Nucleus accumbens (tissue), 56 donors: ENCODE data around the gene HDGFL3.
"Not testable (repeated sequence)": the region's sequence is repeated elsewhere in the genome, so short reads cannot be mapped to it uniquely, and the experiment has no call there.

ENCODE experiments used
- DNase-seq, 56 donors: peaks; one replicate each; lab custom pipeline; 2025; lab: John Stamatoyannopoulos, UW

HDGFL3 gene

DNA sequence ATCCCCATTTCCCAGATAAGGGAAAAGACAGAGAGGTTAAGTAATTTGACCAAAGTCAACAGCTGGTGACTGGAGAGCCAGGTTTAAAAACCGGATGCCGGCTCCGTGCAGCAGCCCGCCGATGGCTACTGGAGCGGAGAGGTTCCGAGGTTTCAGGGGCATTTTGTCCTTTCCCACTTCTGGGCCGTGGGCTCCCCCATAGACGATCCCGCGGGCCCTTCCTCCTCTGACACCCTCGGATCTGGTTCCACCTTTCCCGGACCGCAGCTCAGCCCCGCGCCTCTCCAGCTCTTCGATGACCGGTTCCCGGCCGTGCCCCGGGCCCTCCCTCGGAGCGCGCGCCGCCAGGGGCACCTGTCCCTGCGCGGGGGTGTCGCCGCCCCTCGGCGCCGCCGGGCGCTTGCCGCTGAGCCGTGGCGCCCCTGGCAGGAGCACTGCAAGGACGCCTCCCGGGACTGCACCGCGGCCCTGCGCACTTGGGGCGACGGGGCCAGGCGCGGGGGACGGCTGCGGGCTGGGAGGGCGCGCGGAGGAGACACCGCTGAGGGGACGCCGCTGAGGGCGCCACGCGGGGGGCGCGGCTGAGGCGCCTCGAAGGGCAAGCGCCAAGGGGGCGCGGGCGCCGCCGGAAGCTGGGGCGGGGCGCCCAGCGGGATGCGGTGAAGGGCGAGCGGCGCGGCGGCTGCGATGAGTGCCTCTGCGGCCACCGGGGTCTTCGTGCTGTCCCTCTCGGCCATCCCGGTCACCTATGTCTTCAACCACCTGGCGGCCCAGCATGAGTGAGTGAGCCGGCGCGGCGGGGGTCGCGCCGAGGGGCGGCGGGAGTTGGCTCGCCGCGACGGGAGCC, 100.4 kb downstream of the HDGFL3 start, which contains the start of gene TM6SF1:
Gene TM6SF1, plus strand, starts transcription at position 652 of the 847 bp plus-strand sequence. Its CDS starts 36 bp downstream, at position 688.
- peak in 3 of 56 donors; percentile 2 to 12 (median 6) for DNase-seq

DNA sequence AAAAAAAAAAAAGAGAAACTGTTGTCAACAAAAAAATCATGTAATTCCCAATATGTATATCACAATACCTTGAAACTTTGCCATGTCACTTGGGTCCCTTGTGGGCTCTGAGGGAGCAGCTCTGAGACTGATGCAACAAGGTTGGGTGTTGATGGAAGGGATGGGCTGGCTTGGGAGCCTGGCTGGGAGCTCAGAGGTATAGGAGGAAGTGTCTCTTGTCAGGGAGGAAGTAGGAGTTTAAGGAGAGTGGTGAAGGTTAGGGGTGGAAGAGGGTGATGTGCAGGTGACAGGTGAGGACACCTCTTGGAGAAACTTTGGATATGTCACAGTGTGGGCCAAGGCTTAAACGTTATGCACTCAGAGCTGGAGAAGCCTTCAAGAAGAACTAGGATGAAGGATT, 102.2 kb downstream of the HDGFL3 start:
- no peak for DNase-seq

GRCh38 chr15:83104141-83104540, 103.5 kb downstream of the HDGFL3 start:
- no peak for DNase-seq

DNA sequence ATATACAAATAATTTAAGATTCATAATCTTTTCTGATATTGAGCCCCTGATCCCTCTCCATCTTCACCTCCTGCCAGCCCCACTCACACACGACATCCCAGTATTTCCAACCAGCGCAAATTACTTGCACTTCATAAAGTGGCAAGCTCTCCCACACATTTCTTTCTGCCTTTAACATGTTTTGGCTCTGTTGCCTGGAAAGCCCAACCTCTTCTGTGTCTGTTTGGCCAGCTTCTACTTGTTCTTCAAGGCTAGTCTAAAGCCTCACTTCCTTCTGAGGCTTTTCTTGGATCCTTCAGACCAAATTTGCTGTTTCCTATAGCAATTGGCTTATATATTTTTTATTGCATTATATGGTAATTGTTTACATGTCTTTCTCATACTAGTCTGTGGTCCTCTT, 105.3 kb downstream of the HDGFL3 start:
- no peak for DNase-seq

- DNase-seq, result peak in 2 of 56 donors; percentile 3 to 12
These were observed 107.5 kb downstream of the HDGFL3 start for GRCh38 chr15:83100097-83100646.

- DNase-seq, result no peak
These were observed 108.3 kb downstream of the HDGFL3 start for GRCh38 chr15:83099290-83099689.

- no peak for DNase-seq
These were observed 109.5 kb downstream of the HDGFL3 start for GRCh38 chr15:83098079-83098478.

GRCh38 chr15:83094583-83094982, 113.0 kb downstream of the HDGFL3 start:
- no peak for DNase-seq

GRCh38 chr15:83092309-83092976, 115.2 kb downstream of the HDGFL3 start:
- DNase-seq, result peak in 11 of 56 donors; percentile 3 to 46 (median 13)

- DNase-seq, result not testable (repeated sequence)
These were observed 115.7 kb downstream of the HDGFL3 start for GRCh38 chr15:83091965-83092308.

- DNase-seq, result no peak
These were observed 117.2 kb downstream of the HDGFL3 start for GRCh38 chr15:83090465-83090864.

DNA sequence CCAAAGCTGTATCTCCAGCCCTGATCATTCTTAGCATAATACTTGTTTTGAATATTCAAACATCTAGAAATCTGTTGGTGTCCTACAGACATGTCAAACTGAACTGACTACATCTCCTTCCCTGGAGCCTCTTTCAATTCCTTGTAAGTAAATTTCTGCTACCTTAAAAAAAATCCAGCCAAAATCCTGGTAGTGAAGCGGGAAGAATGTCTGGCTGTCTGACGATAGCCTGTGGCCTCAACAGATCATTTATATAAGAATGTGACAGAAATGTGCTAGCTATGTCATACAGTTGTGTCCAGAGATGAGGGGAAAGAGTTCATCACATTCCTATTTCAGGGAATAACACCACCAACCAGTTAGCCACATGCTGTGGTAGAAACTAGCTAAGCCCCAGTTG, 118.7 kb downstream of the HDGFL3 start:
- DNase-seq, result no peak

DNA sequence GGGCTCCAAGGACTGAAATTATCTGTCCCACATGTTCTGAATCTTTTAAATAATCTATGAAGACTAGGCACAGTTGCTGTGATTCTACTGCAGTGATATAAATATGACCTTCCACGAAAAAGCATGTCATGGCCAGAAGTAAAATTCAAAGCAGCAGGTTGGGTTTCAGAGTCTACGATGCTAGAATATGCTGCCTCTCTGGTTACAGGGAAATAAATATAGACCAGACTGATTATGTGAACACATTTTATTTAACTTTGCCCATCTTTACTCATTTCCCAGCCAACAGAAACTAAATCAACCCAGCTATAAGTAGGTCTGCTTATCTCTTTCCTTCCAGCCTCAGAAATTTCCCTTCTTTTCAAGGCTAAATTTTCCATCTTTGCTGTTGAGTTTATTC, 120.0 kb downstream of the HDGFL3 start:
- no peak for DNase-seq

- DNase-seq, result not testable (repeated sequence)
These were observed 121.6 kb downstream of the HDGFL3 start for GRCh38 chr15:83085864-83086552.

GRCh38 chr15:83085461-83085860, 122.2 kb downstream of the HDGFL3 start:
- not testable (repeated sequence) for DNase-seq

DNA sequence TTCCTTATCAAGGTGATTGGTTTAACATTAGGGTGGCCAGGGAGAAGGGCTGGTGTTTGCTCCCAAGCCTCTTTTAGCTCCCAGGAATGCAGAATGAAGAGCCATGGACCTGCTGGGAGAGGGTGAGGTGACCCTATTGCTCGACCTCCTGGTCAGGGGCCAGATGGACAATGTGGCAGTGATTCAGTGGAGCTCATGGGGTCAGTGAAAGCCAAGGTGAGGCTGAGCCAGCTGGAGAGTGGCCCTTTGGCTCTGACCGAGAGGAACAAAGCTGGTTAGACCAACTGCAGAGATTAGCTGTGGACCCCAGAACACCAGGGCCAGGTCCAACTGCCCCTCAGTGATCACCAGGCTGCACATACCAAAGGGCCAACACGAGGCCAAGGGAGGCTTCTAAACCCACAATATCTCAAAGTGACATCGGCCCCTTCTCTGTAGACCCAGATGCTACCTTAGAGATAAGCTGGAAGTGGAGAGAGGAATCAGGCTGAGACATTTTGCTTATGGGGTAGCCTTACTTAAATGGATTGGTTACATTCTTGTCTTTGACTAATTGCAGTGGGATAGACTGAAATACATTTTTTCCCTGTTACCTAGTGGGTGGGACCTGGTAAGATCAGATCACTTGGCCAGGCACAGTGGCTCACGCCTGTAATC, 124.8 kb downstream of the HDGFL3 start:
- no peak for DNase-seq

DNA sequence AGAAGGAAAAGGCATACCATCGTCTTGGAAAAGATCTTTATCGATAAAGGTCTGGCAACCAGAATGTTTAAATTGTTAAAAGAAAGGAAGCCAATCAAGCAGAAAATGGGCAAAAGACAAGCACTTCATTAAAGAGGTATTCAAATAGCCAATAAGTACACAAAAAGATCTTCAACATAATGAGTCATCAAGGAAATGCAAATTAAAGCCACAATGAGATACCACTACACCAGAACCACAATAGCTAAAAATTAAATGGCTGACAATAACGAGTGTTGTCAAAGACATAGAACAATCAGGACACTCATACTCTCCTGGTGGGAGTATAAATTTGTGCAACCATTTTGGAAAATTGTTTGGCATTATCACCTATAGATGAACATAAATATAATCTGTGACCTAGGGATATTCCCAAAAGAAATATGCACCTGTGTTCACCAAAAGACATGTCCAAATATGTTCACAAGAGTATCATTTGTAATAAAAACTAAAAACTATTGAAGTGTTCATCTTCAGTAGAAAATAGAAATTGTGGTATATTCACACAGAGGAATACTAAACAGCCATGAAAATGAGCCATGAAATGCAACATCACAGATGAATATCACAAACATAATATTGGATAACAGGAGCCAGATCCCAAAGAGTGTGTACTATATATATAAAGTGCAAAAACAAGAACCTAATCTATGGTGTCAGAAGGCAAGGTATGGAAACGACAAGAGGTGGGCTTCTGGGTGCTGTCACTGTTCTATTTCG, 126.2 kb downstream of the HDGFL3 start:
- DNase-seq, result no peak

DNA sequence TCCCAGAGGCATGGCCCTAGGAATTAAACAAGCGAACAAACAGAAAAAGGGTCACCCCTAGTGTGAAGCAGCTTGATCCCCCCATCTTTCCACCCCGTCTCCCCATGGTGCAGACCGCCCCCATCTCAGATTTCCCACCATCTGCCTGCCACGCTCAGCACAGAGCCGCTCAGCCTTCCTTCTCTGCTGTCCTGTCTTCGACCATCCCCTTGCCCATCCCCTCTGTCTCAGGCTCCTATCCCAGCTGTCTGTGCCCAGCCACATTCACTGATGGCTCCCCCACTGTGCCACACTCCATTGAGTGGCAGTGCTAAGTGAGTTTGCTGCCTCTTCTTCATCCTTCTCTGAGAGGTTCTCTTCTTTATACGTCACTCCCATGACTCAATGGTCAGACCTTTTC, 128.9 kb downstream of the HDGFL3 start:
- DNase-seq, result no peak
